GM12878 (cell line): ENCODE data around the gene DLG2. TPM values are rescaled to one million over a fixed set of nuclear protein-coding genes. Genes with fewer than 3 reads are reported as not detected.

ENCODE experiments used
- ATAC-seq: fragments of 200-7000 bp; cut with Tn5 transposase; 3 replicates; pipeline ENCODE4 v1.9.1; 2020; ENCODE audit warnings: mild to moderate bottlenecking, moderate library complexity
- BruUV-seq: library from RNA; stranded (reverse); fragments of 400-500 nt; replicated peaks from 2 replicates; lab custom pipeline; 2021; lab: Mats Ljungman, UMichigan
- CTCF ChIA-PET: fragments of 300-600 bp; sonication (Branson Sonifier 250); formaldehyde crosslinking; extraction: SDS; loops from one replicate; lab custom pipeline; 2021; ENCODE audit warnings: inconsistent platforms; lab: Yijun Ruan, JAX
- POLR2A ChIA-PET: fragments of 350-600 bp; formaldehyde crosslinking; extraction: SDS; loops from one replicate; lab custom pipeline; 2021; ENCODE audit warnings: inconsistent platforms; lab: Charles Lee
- RAD21 ChIA-PET: fragments of 300-600 bp; sonication (Branson Sonifier 250); formaldehyde crosslinking; loops from one replicate; lab custom pipeline; 2023; ENCODE audit warnings: antibody characterized with exemption; ENCODE audit not compliant: unreplicated experiment; lab: Charles Lee
- SMC1A ChIA-PET: fragments of 300-600 bp; sonication (Branson Sonifier 250); formaldehyde crosslinking; loops from one replicate; lab custom pipeline; 2023; ENCODE audit not compliant: unreplicated experiment, uncharacterized antibody; lab: Charles Lee
- DNase-seq: peaks from one replicate; pipeline ENCODE4 v3.0.0-alpha.2; 2011; ENCODE audit warnings: low read depth, low spot score
- FAIRE-seq: peaks from 3 replicates; lab custom pipeline; 2011; peaks lifted over from hg19 to GRCh38; lab: Jason Lieb, UNC
- H2AFZ ChIP-seq: 2 replicates; pipeline ENCODE4 v1.6.0; 2011; ENCODE audit warnings: low read depth, low read length, control low read depth; ENCODE audit not compliant: control insufficient read depth
- H3K27ac ChIP-seq: 2 replicates; pipeline ENCODE4 v1.5.1; 2011; ENCODE audit warnings: control low read depth; ENCODE audit not compliant: control insufficient read depth, insufficient read depth
- H3K27me3 ChIP-seq, 2 experiments: replicated peaks in 1 of 2; 2 replicates each; pipeline versions ENCODE4 v1.6.0 to v1.6.1; 2011; ENCODE audit warnings: low read length in 1 of 2; ENCODE audit not compliant: control insufficient read depth in 2 of 2, insufficient read depth in 2 of 2
- H3K36me3 ChIP-seq, 2 experiments: 2 replicates each; pipeline ENCODE4 v1.5.1; 2011; ENCODE audit warnings: low read length in 1 of 2; ENCODE audit not compliant: control insufficient read depth in 2 of 2, insufficient read depth in 2 of 2
- H3K4me1 ChIP-seq: 2 replicates; pipeline ENCODE4 v1.6.1; 2011; ENCODE audit warnings: mild to moderate bottlenecking, low read length, moderate library complexity, mixed read lengths; ENCODE audit not compliant: control insufficient read depth, insufficient read depth
- H3K4me2 ChIP-seq: 2 replicates; pipeline ENCODE4 v1.6.0; 2011; ENCODE audit warnings: control low read depth; ENCODE audit not compliant: control insufficient read depth, insufficient read depth
- H3K4me3 ChIP-seq: fragments of 200-600 bp; sonication (generic); 2 replicates; pipeline ENCODE4 v1.5.1; 2016
- H3K79me2 ChIP-seq: 2 replicates; pipeline ENCODE4 v1.6.0; 2011; ENCODE audit warnings: low read length; ENCODE audit not compliant: control insufficient read depth, insufficient read depth
- H3K9ac ChIP-seq: 2 replicates; pipeline ENCODE4 v1.8.0; 2011; ENCODE audit warnings: low read length, control low read depth, mixed read lengths; ENCODE audit not compliant: control insufficient read depth, insufficient read depth
- H3K9me3 ChIP-seq: replicated peaks from 3 replicates; pipeline ENCODE4 v1.5.1; 2011; ENCODE audit warnings: mild to moderate bottlenecking, low read length; ENCODE audit not compliant: control insufficient read depth, insufficient read depth
- H4K20me1 ChIP-seq: 2 replicates; pipeline ENCODE4 v1.6.0; 2011; ENCODE audit not compliant: control insufficient read depth, insufficient read depth
- BCL11A ChIP-seq: IDR thresholded peaks from 2 replicates; pipeline ENCODE4 v1.6.1; 2011; ENCODE audit warnings: low read depth, low read length
- BMI1 ChIP-seq: fragments of 450-650 bp; IDR thresholded peaks from 2 replicates; pipeline ENCODE4 v1.6.1; 2016; ENCODE audit warnings: mild to moderate bottlenecking, moderate library complexity, borderline replicate concordance
- KDM1A ChIP-seq: fragments of 200-600 bp; sonication (generic); IDR thresholded peaks from 2 replicates; pipeline ENCODE4 v1.6.1; 2016; ENCODE audit warnings: borderline replicate concordance
- MXI1 ChIP-seq: fragments of 150-350 bp; IDR thresholded peaks from 2 replicates; pipeline ENCODE4 v1.6.1; 2011; ENCODE audit warnings: low read depth, mild to moderate bottlenecking, inconsistent platforms, low read length, improper control_type of control experiment
- NFXL1 ChIP-seq: fragments of 450-650 bp; IDR thresholded peaks from 2 replicates; pipeline ENCODE4 v1.6.1; 2017; ENCODE audit warnings: antibody characterized with exemption, mild to moderate bottlenecking, borderline replicate concordance
- PAX5 ChIP-seq: IDR thresholded peaks from 2 replicates; pipeline ENCODE4 v1.6.1; 2011; ENCODE audit warnings: low read depth, low read length, borderline replicate concordance
- POLR2A ChIP-seq: IDR thresholded peaks from 2 replicates; pipeline ENCODE4 v1.6.1; 2011; ENCODE audit warnings: low read depth, mild to moderate bottlenecking, low read length
- RB1 ChIP-seq: fragments of 450-650 bp; formaldehyde crosslinking; IDR thresholded peaks from 2 replicates; pipeline ENCODE4 v1.6.1; 2017; ENCODE audit warnings: mild to moderate bottlenecking, borderline replicate concordance
- RUNX3 ChIP-seq: IDR thresholded peaks from 2 replicates; pipeline ENCODE4 v1.6.1; 2012; ENCODE audit warnings: low read length, inconsistent platforms
- SMAD5 ChIP-seq: IDR thresholded peaks from 2 replicates; pipeline ENCODE4 v1.6.1; 2016; ENCODE audit warnings: antibody characterized with exemption, low read depth
- SREBF2 ChIP-seq: IDR thresholded peaks from 2 replicates; pipeline ENCODE4 v1.6.1; 2012; ENCODE audit warnings: mild to moderate bottlenecking, low read length
- SRF ChIP-seq, 2 experiments: IDR thresholded peaks; 2 replicates each; pipeline ENCODE4 v1.6.1; 2011; ENCODE audit warnings: low read depth in 2 of 2, low read length in 2 of 2, mild to moderate bottlenecking in 1 of 2, moderate library complexity in 1 of 2
- USF2 ChIP-seq: IDR thresholded peaks from 2 replicates; pipeline ENCODE4 v1.6.1; 2011; ENCODE audit warnings: low read depth, low read length, improper control_type of control experiment, borderline replicate concordance
- ZNF384 ChIP-seq: IDR thresholded peaks from 2 replicates; pipeline ENCODE4 v1.6.1; 2012; ENCODE audit warnings: low read depth, mild to moderate bottlenecking, low read length, improper control_type of control experiment, borderline replicate concordance
- WGBS: methylation state at CpG from one replicate; pipeline ENCODE4 v1.1.6; 2016; ENCODE audit warnings: low lambda C conversion rate; ENCODE audit not compliant: insufficient replicate concordance, insufficient coverage; ENCODE audit errors: missing lambda C conversion rate; 5-methylcytosine and 5-hydroxymethylcytosine counted together
- in situ Hi-C: fragments of 300-500 bp; cut with MboI; formaldehyde crosslinking; loops from 9 replicates; pipeline ENCODE4 v1.14.3; 2018; ENCODE audit warnings: mixed read lengths
- intact Hi-C: fragments of 100-400 bp; cut with micrococcal nuclease; formaldehyde crosslinking; loops from one replicate; pipeline ENCODE4 v1.14.2; 2022; ENCODE audit not compliant: unreplicated experiment
- polyA plus RNA-seq, 11 experiments: library from polyadenylated mRNA; depleted of rRNA in 4 of 11; unstranded in 6 of 11; stranded (reverse) in 5 of 11; fragments of >200 nt; fragmentation: Nextera tagmentation in 4 of 11; fragmentation: Illumina TruSeq in 1 of 11; extraction: Ambion mirVana in 4 of 11; extraction: Trizol in 1 of 11; gene quantifications; 1 replicate in 1 of 11; 2 replicates in 10 of 11; pipeline versions ENCODE4 v1.2.1 to v1.2.3, GENCODE V29; 2011 to 2016; ENCODE audit warnings: inconsistent platforms in 2 of 11, missing spikeins in 2 of 11, low read depth in 1 of 11
- total RNA-seq, 4 experiments: library from RNA; depleted of rRNA in 3 of 4; stranded (reverse); fragments of >200 nt in 3 of 4; fragmentation: Illumina TruSeq in 1 of 4; extraction: Trizol in 1 of 4; gene quantifications; 2 replicates each; pipeline versions ENCODE4 v1.2.1 to v1.2.3, GENCODE V29; 2013 to 2021
- TF ChIP-seq, protein P1 (sequence below): IDR thresholded peaks from 2 replicates; pipeline ENCODE4 v1.6.1; 2011; ENCODE audit warnings: low read depth, mild to moderate bottlenecking, low read length, moderate library complexity, borderline replicate concordance; ENCODE audit errors: extremely low read depth
- TF ChIP-seq, protein P2 (sequence below): fragments of 450-650 bp; IDR thresholded peaks from 2 replicates; pipeline ENCODE4 v1.6.1; 2017; ENCODE audit warnings: mild to moderate bottlenecking

The DLG2 gene
- total and polyA plus RNA-seq, 10 of the 15 experiments (the other 5 are each of a cell fraction or from before 2014, with no cell fraction given): 0.09 to 0.98 (median 0.35) TPM

GRCh38 chr11:84420271-84420670 lies 1206.9 kb downstream of the DLG2 start (continued):
- TF ChIP-seq SRF (IDR thresholded peaks at IDR 0.05; ENCODE audit: low read depth in 2 of 2, low read length in 2 of 2) (no peak), NFXL1 (no peak), RB1 (no peak), ZNF384 (no peak), BMI1 (no peak), KDM1A (no peak), MXI1 (no peak), SREBF2 (no peak), SMAD5 (no peak), PAX5 (no peak)
- TF ChIP-seq, protein P1, sequence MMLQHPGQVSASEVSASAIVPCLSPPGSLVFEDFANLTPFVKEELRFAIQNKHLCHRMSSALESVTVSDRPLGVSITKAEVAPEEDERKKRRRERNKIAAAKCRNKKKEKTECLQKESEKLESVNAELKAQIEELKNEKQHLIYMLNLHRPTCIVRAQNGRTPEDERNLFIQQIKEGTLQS: no peak

DNA sequence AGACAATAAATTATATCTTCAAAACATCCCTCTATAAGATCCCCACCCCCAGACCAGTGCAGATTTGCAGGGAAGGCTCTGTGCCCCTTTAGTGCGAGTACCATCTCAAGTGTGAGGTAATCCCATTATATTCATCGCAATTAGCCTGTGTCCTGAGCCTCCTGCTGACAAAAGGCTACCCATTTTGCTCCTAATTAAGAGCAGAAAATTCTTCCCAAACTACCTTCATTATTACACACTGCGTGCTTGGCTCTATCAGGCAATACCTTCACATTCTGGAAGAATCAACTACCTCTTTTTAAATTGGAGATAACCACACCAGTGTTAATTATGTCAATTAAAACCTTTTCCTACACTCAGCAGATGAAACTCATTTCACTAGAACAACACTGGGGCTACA lies 1207.5 kb downstream of the DLG2 start:
- no peak overlapping the region for H3K9ac ChIP-seq
- H3K9me3 ChIP-seq: no peaks in the 10 kb centered on the region
- H3K27me3 ChIP-seq: no peaks in the 10 kb centered on the region; a peak in 1 of 4 replicates
- no peak for ATAC-seq
- no peak for DNase-seq
- H3K79me2 ChIP-seq: no peaks in the 10 kb centered on the region
- no peak overlapping the region for H2AFZ ChIP-seq
- no peak overlapping the region for H3K4me3 ChIP-seq
- no peaks in the 10 kb centered on the region for H3K4me1 ChIP-seq
- FAIRE-seq: no peak
- intact Hi-C loops (no loop called here), in situ Hi-C loops (no loop called here)
- 39% methylated on average over 3 of the region's 3 CpGs for WGBS
- no peaks in the 10 kb centered on the region for H4K20me1 ChIP-seq
- ChIA-PET CTCF (no interaction called here), RAD21 (no interaction called here), SMC1A (no interaction called here), POLR2A (no interaction called here)
- TF ChIP-seq BCL11A: no peak
- TF ChIP-seq POLR2A: no peak
- TF ChIP-seq, protein P2, sequence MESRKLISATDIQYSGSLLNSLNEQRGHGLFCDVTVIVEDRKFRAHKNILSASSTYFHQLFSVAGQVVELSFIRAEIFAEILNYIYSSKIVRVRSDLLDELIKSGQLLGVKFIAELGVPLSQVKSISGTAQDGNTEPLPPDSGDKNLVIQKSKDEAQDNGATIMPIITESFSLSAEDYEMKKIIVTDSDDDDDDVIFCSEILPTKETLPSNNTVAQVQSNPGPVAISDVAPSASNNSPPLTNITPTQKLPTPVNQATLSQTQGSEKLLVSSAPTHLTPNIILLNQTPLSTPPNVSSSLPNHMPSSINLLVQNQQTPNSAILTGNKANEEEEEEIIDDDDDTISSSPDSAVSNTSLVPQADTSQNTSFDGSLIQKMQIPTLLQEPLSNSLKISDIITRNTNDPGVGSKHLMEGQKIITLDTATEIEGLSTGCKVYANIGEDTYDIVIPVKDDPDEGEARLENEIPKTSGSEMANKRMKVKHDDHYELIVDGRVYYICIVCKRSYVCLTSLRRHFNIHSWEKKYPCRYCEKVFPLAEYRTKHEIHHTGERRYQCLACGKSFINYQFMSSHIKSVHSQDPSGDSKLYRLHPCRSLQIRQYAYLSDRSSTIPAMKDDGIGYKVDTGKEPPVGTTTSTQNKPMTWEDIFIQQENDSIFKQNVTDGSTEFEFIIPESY: no peak
- TF ChIP-seq RUNX3: no peak
- no peak for TF ChIP-seq USF2
- no peak for TF ChIP-seq MXI1
- H3K27ac ChIP-seq: no peak overlapping the region
- no peak overlapping the region for H3K4me2 ChIP-seq
- H3K36me3 ChIP-seq: no peaks in the 10 kb centered on the region
- no TSS peak for BruUV-seq
